ENCODE results near the gene TDP2. TPM values are rescaled to one million over a fixed set of nuclear protein-coding genes. Genes with fewer than 3 reads are reported as not detected.

TDP2 gene
- total RNA-seq, 1 donor from 2014 or later, result 29.9 TPM

Other genes starting within 250 kb of the TDP2 start
- gene GPLD1, start 177.3 kb downstream of the TDP2 start, total RNA-seq, result 12.6 TPM
- 12.2 TPM for gene ALDH5A1, start 171.9 kb downstream of the TDP2 start, total RNA-seq
- 55.7 TPM for gene KIAA0319, start 20.7 kb downstream of the TDP2 start, total RNA-seq
- gene ACOT13, start 178 bp upstream of the TDP2 start, total RNA-seq, result 4.4 TPM
- gene C6orf62, start 52.3 kb upstream of the TDP2 start, total RNA-seq, result 86.7 TPM
- gene GMNN, start 108.0 kb upstream of the TDP2 start, total RNA-seq, result 8.1 TPM
- not detected for gene ARMH2, start 132.0 kb upstream of the TDP2 start, total RNA-seq